GM21390 (cell line): ENCODE measurements around the gene NCKAP1.
"Not testable (repeated sequence)": the region's sequence is repeated elsewhere in the genome, so short reads cannot be mapped to it uniquely, and the experiment has no call there.

Experiments used
- ATAC-seq: cut with Tn5 transposase; IDR thresholded peaks from one replicate; pipeline ENCODE4 v1.9.1; 2021; ENCODE audit not compliant: unreplicated experiment

Gene NCKAP1

GRCh38 chr2:182911813-182912517 lies 126.3 kb downstream of the NCKAP1 start:
- ATAC-seq = no peak

GRCh38 chr2:182910965-182911364 lies 127.3 kb downstream of the NCKAP1 start:
- ATAC-seq = no peak

GRCh38 chr2:182907081-182907830 lies 131.0 kb downstream of the NCKAP1 start:
- ATAC-seq = no peak

GRCh38 chr2:182906454-182906853 lies 131.8 kb downstream of the NCKAP1 start:
- ATAC-seq = no peak

GRCh38 chr2:182904844-182905243 lies 133.4 kb downstream of the NCKAP1 start:
- ATAC-seq = no peak

- no peak for ATAC-seq
These were observed 134.7 kb downstream of the NCKAP1 start for GRCh38 chr2:182903566-182903965.

GRCh38 chr2:182901748-182902147 lies 136.5 kb downstream of the NCKAP1 start:
- no peak for ATAC-seq

GRCh38 chr2:182898718-182899117 lies 139.5 kb downstream of the NCKAP1 start:
- ATAC-seq = no peak

GRCh38 chr2:182897137-182897536 lies 141.1 kb downstream of the NCKAP1 start:
- ATAC-seq = no peak

GRCh38 chr2:182895798-182896197 lies 142.5 kb downstream of the NCKAP1 start:
- ATAC-seq = no peak

GRCh38 chr2:182895169-182895568 lies 143.1 kb downstream of the NCKAP1 start:
- ATAC-seq = no peak

- no peak for ATAC-seq
These were observed 144.1 kb downstream of the NCKAP1 start for GRCh38 chr2:182894174-182894573.

GRCh38 chr2:182893666-182894065 lies 144.6 kb downstream of the NCKAP1 start:
- no peak for ATAC-seq

- not testable (repeated sequence) for ATAC-seq
These were observed 145.2 kb downstream of the NCKAP1 start for GRCh38 chr2:182893035-182893434.

- no peak for ATAC-seq
These were observed 146.6 kb downstream of the NCKAP1 start for GRCh38 chr2:182891611-182892010.

GRCh38 chr2:182890773-182891378 lies 147.4 kb downstream of the NCKAP1 start:
- no peak for ATAC-seq

- ATAC-seq = no peak
These were observed 148.0 kb downstream of the NCKAP1 start for GRCh38 chr2:182890305-182890704.

GRCh38 chr2:182887753-182888415 lies 150.4 kb downstream of the NCKAP1 start:
- ATAC-seq = no peak

GRCh38 chr2:182887093-182887492 lies 151.2 kb downstream of the NCKAP1 start:
- ATAC-seq = no peak

GRCh38 chr2:182885771-182886170 lies 152.5 kb downstream of the NCKAP1 start:
- no peak for ATAC-seq

GRCh38 chr2:182883451-182883850 lies 154.8 kb downstream of the NCKAP1 start:
- no peak for ATAC-seq
